NCI-H1092 treated with DMSO at 0.1 percent for 48 hours (cell line): ENCODE data around the gene BPHL.
"Not testable (repeated sequence)": the region's sequence is repeated elsewhere in the genome, so short reads cannot be mapped to it uniquely, and the experiment has no call there.

Source experiments
- DNase-seq: peaks from one replicate; lab custom pipeline; 2025; lab: John Stamatoyannopoulos, UW

The BPHL gene

DNA sequence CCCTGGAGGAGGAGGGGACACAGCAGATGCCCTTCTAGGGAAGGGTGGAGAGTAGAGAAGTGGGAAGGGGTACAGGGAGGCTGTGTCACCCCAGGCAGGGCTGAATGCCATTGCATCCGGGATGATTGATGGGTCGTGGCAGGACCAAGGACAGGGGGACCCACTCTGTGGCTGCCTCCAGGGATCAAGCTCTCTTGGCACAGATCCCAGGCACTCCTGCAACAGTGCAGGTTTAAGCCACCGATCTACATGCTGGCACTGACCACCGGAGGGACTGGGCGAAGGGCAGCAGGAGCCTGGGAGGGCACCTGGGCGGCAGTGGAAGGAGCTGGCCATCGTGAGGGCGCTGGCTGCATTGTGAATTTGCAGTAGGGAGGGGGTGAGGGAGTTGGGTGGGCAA lies 61.4 kb downstream of the BPHL start:
- not testable (repeated sequence) for DNase-seq

DNA sequence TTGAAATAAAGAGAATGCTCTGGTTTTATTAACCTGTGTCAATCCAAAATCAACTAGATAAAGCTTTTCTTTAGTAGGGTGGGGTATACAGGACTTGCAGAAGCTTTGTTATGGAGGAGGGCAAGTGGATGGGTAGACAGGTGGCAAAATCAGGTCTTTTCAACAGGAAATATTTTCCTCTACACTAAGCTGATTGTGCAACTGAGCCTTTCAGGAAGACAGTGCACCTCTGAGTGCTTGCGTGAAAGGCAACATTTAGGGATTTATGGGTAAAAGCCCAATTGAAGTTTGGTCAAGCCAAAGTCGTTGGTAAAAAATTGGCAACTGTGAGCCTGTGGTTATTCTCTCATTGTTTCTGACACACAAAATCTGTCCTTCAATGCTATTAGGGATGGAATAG lies 62.6 kb downstream of the BPHL start:
- DNase-seq, result no peak

DNA sequence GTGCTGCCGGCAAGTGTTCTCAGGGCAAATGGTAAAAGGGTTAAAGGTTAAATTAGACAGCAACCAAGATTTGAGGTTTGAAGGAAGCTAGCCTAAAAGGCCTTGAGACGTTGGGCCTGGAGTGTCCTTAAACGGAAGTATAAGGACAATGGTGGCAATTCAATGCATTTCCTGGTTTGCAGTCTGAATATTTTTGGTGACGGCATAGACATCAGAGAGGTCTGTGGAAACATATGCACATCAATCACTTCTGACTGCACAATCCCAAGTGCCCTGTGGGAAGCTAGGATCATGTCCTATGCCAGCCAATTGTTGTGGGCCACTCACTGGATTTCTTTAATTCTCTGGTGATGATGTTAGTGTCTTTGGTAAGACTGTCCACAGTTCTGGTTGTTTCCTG lies 64.6 kb downstream of the BPHL start:
- DNase-seq, result no peak

DNA sequence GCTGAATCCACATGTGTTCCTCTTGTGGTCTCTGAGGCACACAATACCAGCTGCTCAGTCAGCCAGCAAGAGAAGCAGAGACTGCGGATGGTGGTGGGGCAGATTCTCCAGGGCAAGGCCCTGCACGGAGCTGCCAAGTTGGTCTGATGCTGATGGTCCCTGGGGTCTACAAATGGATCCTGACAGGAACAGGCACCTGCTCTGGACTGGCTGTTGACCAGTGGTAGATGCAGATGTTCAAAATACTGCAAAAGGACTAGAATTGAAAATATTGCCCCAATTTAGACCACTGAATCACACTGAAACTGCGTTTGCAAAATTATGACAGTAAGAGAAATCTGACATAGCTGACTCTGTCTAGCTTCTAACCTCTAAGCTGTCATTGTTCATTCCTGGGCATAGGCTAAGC lies 68.5 kb downstream of the BPHL start:
- no peak for DNase-seq

DNA sequence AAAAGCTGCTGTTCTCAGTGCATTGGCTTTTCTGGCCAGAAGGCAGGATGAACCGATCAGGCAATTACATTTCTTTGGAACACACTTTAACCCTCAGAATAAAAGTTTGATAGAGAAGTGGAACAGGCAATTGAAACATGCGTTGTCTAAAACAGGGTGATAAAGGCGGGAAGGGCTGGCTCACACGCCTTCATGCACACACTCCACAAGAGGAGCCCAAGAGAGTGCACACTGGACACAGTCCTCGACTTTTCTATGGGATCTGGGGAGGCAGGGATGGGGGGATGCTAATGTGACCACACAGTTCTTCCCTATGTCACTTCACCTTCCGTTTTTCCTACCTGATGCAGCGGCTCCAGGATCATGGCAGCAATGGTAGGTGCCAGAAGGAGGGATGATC lies 69.8 kb downstream of the BPHL start:
- no peak for DNase-seq

DNA sequence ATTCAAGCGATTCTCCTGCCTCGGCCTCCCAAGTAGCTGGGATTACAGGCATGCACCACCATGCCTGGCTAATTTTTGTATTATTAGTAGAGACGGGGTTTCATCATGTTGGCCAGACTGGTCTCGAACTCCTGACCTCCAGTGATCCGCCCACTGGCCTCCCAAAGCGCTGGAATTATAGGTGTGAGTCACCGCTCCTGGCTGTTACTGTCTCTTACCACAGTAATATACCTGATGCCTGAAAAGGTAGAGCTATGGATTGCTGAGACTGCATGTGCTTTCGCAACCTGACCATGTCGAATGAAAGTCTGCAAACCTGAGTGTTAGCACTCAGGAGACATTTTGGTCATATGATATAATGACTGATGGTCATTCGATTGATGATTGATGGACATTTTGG lies 70.7 kb downstream of the BPHL start:
- DNase-seq, result not testable (repeated sequence)

DNA sequence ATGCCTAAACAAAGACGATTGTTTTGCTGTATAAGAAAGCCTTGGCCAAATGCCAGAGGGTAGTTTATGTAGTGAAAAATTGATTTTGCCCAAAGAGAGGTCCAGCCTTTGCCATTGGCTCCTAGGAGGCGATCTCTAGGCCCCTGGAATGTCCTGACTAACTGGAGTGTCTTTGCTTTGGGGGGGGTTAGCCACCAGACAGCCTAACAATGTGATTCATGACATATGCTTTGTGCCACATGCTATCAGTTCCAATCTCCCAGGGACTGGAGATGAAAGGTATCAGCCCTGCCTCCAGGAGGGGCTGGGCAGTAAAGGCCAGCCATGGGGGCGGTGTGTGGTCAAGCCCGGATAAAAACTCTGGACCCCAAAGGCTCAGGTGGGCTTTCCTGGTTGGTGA lies 71.5 kb downstream of the BPHL start:
- no peak for DNase-seq

DNA sequence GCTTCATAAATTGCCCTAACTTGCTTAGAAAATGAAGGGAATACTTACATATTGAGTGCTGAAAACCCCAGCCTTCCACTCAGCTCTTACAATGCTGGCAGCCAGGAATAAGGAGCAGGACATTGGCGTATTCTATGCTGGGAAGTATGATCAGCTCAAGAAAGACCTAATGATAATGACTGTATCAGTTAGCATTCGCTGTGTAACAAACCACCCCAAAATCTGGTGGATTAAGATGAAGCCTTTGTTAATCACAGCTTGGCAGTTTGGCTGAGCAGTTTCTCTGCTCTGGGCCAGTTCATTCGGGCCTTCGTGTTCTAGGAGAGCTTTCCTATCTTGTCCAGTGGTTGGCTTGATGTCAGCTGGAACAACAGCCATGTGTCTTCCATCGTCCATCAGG lies 72.3 kb downstream of the BPHL start:
- DNase-seq, result no peak

DNA sequence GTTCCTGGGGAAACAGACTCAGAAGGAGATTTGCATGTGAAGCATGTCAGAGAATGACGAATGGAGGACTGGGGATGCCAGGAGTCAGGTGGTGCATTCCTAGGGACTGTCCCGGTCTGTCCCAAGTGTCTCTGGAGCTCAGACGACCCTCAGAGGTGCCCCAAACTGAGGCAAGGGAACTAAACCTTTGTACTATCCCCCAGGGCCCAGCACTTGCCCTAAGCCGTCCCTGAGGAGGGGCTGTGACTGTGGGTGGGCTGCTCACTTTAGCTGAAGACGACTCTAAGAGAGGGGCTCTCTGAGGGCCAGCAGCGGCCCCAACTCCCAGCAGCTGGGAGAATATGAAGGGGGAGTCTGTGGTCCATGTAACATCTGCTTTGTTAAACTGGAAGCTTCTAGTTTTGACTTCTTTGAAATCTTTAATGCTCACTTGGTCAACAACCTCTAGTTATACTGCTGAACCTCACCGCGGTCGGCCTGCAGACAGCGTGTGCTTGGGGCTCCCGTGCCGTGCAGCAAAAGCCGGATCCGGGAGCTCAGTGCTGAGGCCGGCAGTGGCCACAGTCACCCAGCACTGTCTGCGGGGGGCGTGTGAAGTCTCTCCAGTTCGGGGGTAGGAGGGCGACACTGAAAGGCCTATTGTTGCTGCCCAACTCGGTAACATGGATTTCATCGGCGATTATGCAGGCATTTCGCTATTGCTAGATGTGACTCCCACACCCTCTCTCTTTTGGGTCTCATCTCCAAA lies 74.8 kb downstream of the BPHL start:
- DNase-seq, result no peak

DNA sequence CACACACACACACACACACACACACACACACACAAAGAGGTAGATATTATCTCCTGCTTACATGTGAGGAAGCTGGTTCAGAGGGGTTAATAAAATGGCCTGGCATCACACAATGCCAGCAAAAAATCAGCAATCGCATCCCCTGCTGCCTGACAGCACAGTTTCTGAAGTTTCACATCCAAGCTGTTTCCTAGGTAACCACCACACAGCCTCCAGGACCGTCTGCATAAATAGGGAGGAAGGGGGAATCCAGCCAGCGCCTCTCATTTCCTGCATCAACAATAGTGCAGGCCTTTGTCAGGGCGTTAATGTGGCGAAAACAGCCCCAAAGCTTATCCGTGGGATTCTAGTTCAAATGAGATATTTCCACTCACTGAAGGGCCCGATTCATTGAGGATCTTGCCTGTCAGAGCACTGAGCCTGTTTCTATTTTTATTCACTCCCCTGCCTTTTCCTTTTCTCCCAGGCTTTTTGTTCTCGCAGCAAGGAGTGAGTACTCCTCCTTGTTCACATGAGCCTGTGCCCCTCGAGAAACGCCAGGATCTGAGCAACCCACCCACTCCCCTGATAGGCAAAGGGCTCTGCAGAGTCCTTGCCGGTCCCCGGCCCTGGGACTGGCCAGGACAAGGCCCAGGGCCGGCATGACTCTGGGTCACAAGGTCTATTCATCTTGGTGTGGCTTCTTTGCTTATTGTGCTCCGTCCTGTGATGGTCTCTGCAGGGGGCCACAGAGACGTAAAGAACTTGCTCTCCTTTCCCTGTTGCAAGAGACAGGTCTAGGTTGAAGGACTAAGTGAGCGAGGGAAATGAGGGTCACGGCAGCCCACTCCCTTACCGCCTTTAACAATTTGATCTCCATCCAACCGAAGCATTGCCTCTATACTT lies 76.3 kb downstream of the BPHL start:
- DNase-seq, result peak; percentile 17

DNA sequence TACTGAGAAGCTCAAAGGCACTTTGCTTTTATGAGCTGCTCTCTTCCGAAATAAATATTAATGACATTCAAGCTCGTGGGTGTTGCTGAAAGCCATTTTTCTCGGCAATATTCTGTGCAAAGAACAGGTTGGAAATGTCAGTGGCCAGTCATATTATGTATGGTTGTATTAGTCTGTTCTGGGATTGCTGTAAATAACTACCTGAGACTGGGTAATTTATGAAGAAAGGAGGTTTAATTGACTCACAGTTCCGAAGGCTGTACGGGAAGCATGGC lies 76.8 kb downstream of the BPHL start:
- DNase-seq, result peak; percentile 16

DNA sequence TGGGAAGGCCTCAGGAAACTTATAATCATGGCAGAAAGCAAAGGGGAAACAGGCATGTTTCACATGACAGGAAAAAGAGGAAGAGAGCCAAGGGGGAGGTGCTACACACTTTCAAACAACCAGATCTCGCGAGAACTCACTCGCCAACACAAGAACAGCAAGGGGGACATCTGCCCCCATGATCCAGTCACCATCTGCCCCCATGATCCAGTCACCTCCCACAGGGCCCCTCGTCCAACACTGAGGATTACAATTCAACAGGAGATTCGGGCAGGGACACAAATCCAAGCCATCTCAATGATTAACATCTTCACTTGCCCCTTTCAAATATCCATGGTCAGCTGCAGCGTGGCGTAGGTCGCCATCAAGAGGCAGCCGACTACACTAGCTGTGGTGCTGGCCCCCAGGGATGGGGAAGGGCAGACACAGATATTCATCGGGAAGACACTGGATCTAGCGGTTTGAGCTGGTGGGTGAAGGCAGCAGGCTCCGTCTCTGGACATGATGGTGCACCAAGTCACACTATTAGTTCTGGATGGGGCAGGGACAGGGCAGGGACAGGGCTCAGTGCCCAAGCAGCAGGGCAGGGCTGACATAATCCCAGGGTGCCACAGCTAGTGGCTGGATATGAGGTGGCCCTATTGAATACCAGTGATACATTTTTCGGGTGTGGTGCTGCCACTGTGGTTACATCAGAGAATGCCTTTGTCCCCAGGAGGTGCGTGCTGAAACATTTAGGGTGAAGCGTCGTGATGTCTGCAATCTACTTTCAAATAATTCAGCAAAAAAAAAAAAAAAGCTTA lies 77.4 kb downstream of the BPHL start:
- DNase-seq, result peak; percentile 73

DNA sequence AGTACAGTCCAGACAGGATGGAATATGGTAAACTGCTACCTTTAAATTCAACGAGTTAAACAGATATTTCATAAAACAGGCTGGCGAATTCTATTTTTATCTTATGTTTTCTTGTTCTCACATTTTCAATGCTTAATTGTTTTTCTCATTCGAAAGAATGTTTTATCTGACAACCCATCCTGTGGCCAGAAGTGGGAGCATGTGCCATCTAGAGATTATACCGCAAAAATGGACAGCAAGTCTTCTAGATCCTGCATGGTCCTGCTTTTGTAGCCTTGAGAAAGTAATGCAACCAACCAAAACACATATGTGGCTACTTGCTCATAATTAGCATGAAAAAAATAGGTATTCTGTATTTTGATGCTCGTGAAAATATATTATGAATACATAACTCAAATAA lies 78.3 kb downstream of the BPHL start:
- no peak for DNase-seq

DNA sequence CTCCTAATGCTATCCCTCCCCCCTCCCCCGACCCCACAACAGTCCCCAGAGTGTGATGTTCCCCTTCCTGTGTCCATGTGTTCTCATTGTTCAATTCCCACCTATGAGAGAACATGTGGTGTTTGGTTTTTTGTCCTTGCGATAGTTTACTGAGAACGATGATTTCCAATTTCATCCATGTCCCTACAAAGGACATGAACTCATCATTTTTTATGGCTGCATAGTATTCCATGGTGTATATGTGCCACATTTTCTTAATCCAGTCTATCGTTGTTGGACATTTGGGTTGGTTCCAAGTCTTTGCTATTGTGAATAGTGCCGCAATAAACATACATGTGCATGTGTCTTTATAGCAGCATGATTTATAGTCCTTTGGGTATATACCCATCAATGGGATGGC lies 79.2 kb downstream of the BPHL start:
- not testable (repeated sequence) for DNase-seq

DNA sequence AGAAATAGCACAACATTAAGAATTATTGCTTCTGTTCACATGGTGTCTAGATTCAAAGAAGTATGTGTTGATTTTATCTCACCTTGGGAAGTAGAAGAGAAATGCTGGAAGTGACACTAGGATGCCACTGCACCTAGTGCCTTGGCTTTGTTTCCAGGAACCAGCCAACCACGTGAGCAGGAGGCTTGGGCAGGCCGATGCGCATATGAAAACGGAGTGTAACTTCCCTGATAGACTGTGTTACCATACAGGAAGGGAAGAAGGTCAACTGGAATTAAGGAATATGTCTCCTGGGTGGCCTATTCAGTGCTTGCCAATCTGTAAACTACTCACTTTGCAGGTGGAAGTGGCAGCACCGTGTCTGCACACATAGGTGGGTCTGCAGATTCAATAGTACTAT lies 80.9 kb downstream of the BPHL start:
- no peak for DNase-seq

DNA sequence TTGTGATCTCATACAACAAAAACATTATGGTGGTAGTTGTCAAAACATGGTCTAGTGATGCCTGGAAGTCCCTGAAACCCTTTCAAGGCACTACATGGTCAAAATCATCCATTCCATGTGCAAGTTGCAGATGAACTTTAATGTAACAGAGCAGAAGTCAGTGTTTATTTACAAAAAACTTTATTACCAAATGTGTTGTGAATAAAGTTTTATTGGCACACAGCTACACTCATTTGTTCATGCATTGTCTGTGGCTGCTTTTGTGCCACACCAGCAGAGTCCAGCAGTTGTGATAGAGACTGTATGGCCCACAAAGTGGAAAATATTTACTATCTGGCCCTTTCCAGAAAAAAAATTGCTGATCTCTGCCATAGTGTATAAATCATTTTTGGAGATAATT lies 82.2 kb downstream of the BPHL start:
- no peak for DNase-seq

DNA sequence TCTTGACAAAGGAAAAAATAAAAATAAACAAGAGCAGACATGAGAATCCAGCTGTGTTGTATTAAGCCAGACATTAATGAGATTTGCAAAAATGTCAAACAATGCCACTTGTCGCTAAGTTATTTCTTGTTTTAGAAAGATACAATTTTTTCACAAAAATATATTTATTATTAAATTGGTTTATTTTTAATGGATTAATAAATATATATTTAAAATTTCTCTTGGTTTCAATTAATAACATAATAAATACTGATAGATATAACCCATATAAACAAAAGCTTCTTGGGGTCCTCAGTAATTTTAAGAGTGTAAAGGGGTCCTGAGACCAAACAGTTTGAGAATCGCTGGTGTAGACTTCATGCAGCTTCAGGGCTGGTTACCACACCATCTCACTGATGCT lies 82.9 kb downstream of the BPHL start:
- DNase-seq, result no peak
